GM18868 (cell line): Measurements from ENCODE around the gene ASIC3.
A peak's percentile ranks its signal among the peaks of the same experiment; 100 is the strongest.
"Not testable (repeated sequence)": the region's sequence is repeated elsewhere in the genome, so short reads cannot be mapped to it uniquely, and the experiment has no call there.

Source experiments
- ATAC-seq: cut with Tn5 transposase; IDR thresholded peaks from one replicate; pipeline ENCODE4 v1.9.1; 2021; ENCODE audit warnings: mild to moderate bottlenecking, moderate library complexity; ENCODE audit not compliant: unreplicated experiment

The ASIC3 gene

DNA sequence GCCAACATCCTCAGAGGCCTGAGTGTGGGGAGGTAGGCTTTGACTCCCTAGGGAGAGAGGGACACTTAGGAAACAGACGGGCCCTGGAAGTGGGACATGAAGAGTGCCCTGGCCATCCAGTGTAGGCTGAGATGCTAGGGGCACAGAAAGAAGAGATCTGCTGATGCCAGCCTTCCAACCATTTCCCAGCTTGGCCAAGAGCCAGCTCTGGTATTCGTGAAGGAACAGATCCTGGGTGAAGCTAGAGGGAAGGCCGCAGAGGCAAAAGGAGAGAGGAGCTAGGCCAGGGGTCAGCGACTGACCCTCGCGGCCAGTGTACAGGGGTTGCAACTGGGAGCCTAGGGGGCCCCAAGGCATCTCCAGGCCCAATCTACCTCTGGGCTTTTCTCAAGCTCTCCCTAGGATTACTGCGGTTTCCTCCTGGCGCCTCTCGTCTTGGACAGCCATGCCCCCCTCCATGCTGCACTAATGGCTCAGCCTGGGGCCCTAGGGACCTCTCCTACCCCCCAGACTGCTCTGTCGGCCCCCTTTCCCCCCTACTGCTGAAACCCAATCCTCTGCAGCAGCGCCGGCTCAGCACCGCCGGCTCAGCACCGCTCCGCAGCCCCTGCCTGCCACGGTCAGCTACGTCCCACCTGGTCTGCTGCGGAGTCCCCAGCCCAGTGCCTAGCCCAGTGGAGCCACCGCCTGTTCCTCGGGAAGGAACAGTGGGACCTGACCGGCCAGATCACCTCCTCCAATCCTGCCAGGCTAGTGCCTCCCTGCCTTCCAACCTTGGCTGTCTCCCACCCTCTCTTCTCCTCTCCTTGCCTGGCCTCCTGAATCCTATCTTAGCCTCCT is at the start of gene ASIC3:
Gene ASIC3, plus strand, starts transcription at position 556 of the 840 bp plus-strand sequence. CDS start 355 bp downstream, outside the sequence.
- no peak for ATAC-seq

GRCh38 chr7:150999001-150999400 is 49.3 kb upstream of the ASIC3 start:
- no peak for ATAC-seq

DNA sequence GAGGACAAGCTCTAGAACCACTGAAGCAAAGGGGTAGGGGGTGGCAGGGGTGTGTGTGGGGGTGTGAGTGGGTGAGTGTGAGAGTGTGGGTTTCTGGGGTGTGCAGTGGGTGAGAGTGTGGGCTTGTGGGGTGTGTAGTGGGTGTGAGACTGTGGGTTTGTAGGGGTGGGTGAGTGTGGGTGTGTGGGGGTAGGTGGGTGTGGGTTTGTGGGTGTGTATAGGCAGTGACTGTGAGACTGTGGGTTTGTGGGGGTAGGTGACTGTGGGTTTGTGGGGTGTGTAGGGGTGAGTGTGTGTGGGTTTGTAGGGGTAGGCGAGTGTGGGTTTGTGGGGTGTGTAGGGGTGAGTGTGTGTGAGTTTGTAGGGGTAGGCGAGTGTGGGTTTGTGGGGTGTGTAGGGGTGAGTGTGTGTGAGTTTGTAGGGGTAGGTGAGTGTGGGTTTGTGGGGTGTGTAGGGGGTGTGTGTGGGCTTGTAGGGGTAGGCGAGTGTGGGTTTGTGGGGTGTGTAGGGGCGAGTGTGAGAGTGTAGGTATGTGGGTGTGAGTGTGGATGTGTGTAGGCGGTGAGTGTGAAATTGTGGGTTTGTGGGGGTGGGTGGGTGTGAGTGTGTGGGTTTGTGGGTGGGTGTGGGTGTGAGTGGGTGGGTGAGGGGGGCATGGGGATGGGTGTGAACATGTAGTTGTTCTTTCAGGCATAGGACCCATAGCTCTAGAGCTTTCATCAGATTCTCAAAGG is 48.7 kb upstream of the ASIC3 start:
- ATAC-seq: no peak

DNA sequence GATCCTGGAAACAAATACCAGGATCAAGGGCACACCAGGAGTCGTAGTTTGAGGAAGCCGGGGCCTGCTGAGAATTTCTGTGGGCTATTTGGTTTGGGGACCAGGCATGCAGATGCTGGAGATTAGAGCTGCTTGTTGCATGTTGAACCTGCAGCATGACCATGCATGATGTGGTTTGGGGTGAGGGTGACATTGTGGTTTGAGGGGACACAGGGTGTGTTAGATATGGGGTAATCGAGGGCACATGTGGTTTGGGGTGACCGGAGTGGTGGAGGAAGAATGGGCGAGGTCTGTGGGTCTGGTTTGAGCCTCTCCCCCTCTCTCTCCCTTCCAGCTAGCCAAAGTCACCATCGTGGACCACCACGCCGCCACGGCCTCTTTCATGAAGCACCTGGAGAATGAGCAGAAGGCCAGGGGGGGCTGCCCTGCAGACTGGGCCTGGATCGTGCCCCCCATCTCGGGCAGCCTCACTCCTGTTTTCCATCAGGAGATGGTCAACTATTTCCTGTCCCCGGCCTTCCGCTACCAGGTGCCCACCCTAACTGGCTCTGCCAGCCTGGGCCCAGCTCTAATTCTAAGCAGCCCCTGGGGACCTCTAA is 47.3 kb upstream of the ASIC3 start:
- no peak for ATAC-seq

GRCh38 chr7:151001546-151001945 is 46.8 kb upstream of the ASIC3 start:
- no peak for ATAC-seq

DNA sequence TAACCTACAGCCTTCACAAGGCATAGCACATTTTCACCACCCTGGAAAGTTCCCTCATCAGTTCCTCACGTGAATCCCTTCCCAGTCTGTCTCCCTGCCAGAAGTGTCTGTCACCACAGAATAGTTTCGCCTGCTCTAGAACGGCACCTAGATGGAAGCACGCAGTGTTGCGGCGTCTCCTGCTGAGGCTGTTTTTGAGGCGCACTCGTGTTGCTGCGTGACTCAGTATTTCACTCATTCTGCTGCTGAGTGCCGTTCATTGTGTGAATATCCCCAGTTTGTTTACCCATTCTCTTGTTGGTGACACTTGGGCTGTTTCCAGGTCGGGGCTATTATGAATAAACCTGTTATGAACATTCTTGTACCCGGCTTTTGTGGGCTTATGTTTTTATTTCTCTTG is 44.8 kb upstream of the ASIC3 start:
- ATAC-seq: no peak

- ATAC-seq: no peak
Measured at GRCh38 chr7:151005566-151005965, 42.8 kb upstream of the ASIC3 start.

DNA sequence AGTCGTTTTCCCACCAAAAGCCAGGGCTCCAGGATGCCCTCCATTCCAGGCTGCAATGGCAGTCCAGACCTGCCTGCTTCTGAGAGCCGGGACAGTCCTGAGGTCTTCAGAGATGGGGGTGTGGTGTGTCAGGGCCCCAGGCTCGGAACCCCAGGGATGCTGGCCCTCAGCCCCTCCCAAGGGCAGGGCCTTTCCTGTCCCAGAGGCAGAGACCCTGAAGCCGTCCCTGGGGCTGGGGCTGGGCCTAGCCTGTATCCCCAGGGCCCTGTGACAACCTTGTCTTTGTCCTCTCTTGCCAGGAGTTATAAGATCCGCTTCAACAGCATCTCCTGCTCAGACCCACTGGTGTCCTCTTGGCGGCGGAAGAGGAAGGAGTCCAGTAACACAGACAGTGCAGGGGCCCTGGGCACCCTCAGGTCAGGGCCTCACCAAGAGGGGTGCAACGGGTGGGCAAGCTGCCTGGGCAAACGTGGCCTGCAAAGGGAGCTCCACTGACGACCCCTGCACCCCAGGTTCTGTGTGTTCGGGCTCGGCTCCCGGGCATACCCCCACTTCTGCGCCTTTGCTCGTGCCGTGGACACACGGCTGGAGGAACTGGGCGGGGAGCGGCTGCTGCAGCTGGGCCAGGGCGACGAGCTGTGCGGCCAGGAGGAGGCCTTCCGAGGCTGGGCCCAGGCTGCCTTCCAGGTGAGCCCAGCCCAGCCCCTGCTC is 41.6 kb upstream of the ASIC3 start:
- no peak for ATAC-seq

DNA sequence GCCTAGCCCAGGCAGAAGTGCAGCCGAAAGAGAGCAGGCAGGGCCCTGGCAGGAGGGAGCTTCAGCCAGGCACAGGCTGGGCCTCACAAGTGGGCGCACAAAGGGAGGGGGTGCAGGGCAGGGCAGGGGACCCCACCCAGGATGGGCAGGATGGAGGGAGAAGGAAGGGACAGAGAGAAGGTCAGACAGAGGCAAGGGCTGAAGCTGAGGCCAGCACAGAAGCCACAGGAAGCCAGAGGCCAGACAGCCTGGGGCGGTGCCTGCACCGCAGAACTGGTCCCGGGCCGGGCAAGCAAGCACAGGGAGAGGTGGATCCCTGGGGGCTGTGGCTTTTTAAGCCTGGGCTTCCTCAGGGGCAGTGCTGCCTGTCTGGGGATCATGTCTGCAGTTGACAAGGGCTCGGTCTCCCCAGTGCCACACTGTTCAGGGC is 40.8 kb upstream of the ASIC3 start:
- ATAC-seq: no peak

GRCh38 chr7:151008143-151008510 is 40.2 kb upstream of the ASIC3 start:
- ATAC-seq: no peak

DNA sequence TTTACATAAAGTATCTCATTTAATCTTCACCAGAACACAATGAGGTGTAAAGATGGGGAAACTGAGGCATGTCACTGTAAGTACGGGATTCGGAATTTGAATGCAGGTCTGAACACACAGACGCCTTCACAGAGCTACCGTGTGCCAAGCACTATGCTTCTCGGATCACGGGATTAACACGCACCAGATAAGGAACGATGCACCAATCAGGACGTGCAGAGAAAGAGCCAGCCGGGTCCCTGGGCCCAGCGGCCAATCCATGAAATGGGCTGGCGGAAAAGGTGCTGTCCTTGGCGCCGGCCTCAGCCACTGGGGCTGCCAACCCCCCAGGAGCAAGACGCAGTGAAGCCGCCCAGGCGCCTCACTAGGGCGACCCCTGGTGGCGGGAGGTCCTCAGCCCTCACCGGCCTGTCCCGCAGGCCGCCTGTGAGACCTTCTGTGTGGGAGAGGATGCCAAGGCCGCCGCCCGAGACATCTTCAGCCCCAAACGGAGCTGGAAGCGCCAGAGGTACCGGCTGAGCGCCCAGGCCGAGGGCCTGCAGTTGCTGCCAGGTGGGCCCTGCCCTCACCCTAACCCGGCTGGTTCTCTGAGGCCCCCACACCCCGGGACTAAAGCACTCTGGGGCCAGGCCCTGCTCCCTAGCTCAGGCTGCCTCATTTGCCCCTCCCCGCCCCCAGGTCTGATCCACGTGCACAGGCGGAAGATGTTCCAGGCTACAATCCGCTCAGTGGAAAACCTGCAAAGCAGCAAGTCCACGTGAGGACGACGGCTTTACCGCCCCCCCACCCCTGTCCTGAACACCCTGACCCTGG is 39.6 kb upstream of the ASIC3 start:
- peak; percentile 67 for ATAC-seq

- no peak for ATAC-seq
Measured at GRCh38 chr7:151009327-151010036, 38.8 kb upstream of the ASIC3 start.

DNA sequence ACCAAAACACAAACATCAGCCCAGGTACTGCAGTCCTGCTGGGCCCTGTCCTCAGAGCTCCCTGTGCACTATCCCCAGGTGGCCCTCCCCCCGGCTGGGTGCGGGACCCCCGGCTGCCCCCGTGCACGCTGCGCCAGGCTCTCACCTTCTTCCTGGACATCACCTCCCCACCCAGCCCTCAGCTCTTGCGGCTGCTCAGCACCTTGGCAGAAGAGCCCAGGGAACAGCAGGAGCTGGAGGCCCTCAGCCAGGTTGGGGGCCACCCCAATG is 38.4 kb upstream of the ASIC3 start:
- no peak for ATAC-seq

GRCh38 chr7:151010307-151011096 is 37.8 kb upstream of the ASIC3 start:
- no peak for ATAC-seq

DNA sequence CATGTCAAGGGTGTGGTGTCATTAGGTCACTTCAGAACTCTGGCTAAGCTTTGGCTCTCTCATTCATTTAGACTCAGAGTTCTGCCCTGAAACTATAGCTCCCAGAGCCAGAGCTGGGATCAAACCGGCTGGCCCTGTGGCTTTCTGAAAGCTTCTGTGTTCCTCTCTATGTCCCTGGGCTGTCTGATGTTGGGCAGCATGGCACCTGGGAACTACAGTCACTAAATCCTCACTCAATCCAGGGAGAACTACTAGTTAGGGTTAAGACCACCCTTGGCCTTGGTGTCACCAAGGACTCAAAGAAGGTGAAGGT is 37.3 kb upstream of the ASIC3 start:
- ATAC-seq: no peak

DNA sequence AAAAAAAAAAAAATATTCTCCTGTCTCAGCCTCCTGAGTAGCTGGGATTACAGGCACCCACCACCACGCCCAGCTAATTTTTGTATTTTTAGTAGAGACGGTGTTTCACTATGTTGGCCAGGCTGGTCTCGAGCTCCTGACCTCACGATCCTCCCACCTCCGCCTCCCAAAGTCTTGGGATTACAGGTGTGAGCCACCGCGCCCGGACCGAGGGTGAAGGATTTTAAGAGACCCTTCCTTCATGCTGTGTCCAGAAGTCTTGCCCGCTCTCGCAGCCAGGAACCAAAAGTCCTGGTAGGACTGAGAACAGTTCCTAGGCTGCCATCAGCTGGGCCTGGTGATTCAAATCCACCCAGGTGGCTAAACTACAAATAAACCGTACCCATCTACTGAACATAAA is 36.7 kb upstream of the ASIC3 start:
- not testable (repeated sequence) for ATAC-seq

DNA sequence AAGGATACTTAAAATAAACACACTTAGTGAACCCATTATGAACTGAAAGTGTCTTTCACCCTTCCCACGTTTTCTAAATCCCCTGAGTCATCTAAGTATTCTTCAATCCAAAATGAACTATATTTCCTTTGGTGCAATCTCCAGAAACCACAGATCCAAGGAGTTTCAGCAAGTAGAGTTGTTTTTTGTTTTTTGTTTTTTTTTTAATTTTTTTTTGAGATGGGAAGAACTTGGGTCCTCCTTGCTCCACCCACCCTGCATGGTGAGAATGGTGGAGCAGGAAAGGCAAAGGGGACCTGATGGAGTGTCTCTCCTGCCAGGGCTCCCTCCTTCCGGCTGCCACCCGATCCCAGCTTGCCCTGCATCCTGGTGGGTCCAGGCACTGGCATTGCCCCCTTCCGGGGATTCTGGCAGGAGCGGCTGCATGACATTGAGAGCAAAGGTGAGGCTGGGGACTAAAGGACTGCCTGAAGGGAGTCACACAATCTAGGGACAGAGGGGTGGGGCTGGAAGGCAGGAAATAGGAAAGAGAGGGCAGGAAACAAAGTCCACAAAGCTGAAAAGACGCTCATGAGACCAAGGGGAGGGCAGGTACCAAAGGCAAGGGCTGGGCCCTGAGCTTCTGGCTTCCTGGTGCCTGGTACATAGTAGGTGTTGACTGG is 36.2 kb upstream of the ASIC3 start:
- ATAC-seq: no peak

GRCh38 chr7:151012911-151013347 is 35.4 kb upstream of the ASIC3 start:
- ATAC-seq: no peak

DNA sequence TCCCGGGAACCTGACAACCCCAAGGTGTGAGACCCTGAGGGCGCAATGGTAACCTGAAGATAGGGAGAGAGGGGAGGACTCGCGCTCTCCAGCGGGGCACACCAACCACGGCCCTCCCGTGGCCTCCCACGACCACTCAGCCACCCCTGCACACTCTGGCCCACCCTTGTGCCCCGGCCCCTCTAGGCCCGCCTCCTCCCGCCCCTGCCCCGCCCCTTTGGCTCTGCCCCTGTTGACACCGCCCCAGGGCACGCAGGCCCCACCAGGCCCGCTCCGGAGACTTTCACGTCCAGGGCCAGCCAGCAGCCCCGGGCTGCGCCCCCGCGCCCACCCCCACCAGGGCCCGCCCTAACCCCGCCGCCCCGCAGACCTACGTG is 35.0 kb upstream of the ASIC3 start:
- no peak for ATAC-seq
